Ishikawa (cell line): Measurements from ENCODE around the gene COL25A1.

Experiments
- CEBPB ChIP-seq: IDR thresholded peaks from 2 replicates; pipeline ENCODE4 v1.6.1; 2012
- CREB1 ChIP-seq: IDR thresholded peaks from 2 replicates; pipeline ENCODE4 v1.6.1; 2012; ENCODE audit warnings: low read depth
- EGR1 ChIP-seq: IDR thresholded peaks from 2 replicates; pipeline ENCODE4 v1.6.1; 2012
- EP300 ChIP-seq: IDR thresholded peaks from 2 replicates; pipeline ENCODE4 v1.6.1; 2012; ENCODE audit warnings: borderline replicate concordance
- MAX ChIP-seq: IDR thresholded peaks from 2 replicates; pipeline ENCODE4 v1.6.1; 2012
- NFIC ChIP-seq: IDR thresholded peaks from 2 replicates; pipeline ENCODE4 v1.6.1; 2012
- RAD21 ChIP-seq: IDR thresholded peaks from 2 replicates; pipeline ENCODE4 v1.6.1; 2012; ENCODE audit warnings: low read depth
- REST ChIP-seq: IDR thresholded peaks from 2 replicates; pipeline ENCODE4 v1.6.1; 2012; ENCODE audit warnings: low read depth, mild to moderate bottlenecking
- TAF1 ChIP-seq: IDR thresholded peaks from 2 replicates; pipeline ENCODE4 v1.6.1; 2012; ENCODE audit warnings: low read depth, mild to moderate bottlenecking
- TCF12 ChIP-seq: IDR thresholded peaks from 2 replicates; pipeline ENCODE4 v1.6.1; 2012; ENCODE audit warnings: low read depth
- TEAD4 ChIP-seq: IDR thresholded peaks from 2 replicates; pipeline ENCODE4 v1.6.1; 2012
- YY1 ChIP-seq: IDR thresholded peaks from 2 replicates; pipeline ENCODE4 v1.6.1; 2012; ENCODE audit warnings: low read depth
- ZBTB7A ChIP-seq: IDR thresholded peaks from 2 replicates; pipeline ENCODE4 v1.6.1; 2012; ENCODE audit warnings: low read depth

- TF ChIP-seq RAD21 (no peak), MAX (no peak), REST (no peak), CREB1 (no peak), YY1 (no peak), TAF1 (no peak), EP300 (no peak), EGR1 (no peak), NFIC (no peak), CEBPB (no peak), TCF12 (no peak), TEAD4 (no peak), ZBTB7A (no peak)
These were observed 145.3 kb downstream of the COL25A1 start for GRCh38 chr4:109157205-109157604.
